Measurements from ENCODE around the gene RLN3.

Gene RLN3, protein sequence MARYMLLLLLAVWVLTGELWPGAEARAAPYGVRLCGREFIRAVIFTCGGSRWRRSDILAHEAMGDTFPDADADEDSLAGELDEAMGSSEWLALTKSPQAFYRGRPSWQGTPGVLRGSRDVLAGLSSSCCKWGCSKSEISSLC

DNA sequence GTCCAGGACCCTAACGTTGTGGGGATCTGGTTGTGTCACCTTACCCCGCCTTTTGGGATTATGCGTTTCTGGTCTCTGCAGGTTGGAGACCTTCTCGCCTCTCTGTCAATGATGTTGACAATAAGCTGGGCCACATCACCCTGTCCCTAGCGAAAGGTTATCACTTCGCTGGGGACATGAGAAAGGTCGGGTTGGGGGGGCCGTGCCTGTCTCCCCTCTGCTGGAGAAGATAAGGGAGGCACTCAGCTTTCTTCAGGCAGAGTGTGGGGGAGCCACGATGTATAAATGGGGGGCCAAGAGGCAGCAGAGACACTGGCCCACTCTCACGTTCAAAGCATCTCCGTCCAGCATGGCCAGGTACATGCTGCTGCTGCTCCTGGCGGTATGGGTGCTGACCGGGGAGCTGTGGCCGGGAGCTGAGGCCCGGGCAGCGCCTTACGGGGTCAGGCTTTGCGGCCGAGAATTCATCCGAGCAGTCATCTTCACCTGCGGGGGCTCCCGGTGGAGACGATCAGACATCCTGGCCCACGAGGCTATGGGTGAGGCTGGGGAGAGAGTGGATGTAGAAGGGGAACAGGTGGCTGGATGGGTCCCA, at the start of gene RLN3:
RLN3 (plus strand) TSS at position 293 of the 595 bp plus-strand sequence; CDS start at position 350, 57 bp downstream.
- no peak within 1 kb of the TSS for H3K4me3 ChIP-seq (ENCODE audit: low read length)
- TF ChIP-seq, protein P1, sequence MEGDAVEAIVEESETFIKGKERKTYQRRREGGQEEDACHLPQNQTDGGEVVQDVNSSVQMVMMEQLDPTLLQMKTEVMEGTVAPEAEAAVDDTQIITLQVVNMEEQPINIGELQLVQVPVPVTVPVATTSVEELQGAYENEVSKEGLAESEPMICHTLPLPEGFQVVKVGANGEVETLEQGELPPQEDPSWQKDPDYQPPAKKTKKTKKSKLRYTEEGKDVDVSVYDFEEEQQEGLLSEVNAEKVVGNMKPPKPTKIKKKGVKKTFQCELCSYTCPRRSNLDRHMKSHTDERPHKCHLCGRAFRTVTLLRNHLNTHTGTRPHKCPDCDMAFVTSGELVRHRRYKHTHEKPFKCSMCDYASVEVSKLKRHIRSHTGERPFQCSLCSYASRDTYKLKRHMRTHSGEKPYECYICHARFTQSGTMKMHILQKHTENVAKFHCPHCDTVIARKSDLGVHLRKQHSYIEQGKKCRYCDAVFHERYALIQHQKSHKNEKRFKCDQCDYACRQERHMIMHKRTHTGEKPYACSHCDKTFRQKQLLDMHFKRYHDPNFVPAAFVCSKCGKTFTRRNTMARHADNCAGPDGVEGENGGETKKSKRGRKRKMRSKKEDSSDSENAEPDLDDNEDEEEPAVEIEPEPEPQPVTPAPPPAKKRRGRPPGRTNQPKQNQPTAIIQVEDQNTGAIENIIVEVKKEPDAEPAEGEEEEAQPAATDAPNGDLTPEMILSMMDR (conservative IDR thresholded peaks at IDR 0.05; ENCODE audit: low read length): no peak
- no peak for DNase-seq (ENCODE audit: low read depth)

DNA sequence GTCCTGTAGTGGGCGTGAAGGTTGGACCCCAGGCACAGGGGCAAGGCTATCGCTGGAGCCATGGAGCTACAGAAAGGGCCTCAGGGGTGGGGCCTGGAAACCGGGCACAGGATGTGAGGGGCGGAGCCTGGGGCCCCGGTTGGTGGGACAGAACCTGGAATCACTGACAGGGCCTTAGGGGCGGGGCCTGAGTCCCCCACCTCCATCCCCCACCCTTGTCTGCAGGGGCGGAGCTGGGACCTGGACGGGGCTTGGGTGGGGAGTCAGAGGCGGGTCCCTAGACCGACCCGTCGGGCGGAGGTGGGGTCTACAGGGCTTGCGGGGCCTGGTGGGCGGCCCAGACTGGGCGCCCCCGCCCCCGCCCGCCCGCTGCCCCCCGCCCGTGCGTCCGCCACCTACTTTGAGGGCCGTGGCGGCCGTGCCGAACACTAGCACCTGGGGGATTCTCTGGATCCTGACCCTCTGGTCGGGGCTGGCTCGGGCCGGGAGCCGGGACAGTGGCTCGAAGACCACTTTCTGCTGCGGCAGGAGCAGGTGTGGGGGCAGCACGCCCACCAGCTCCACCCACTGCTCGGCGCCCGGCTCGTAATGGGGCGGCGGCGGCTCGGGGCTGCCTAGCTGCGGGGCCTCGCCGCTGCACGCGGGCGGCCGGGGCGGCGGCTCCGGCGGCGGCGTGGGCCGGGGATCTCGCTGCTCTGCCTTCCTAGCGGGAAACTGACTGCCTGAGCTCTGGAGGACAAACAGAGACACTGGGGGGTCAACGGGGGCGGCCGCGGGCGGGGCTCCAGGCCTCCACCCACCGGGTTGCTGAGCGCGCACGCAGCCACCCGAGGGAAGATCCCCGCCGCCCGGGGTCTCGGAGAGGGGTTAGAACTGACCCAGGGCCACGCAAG, 49.4 kb upstream of the RLN3 start:
- no peak overlapping the region for H3K4me3 ChIP-seq (ENCODE audit: low read length)
- DNase-seq (ENCODE audit: low read depth): no peak
- TF ChIP-seq, protein P1 (conservative IDR thresholded peaks at IDR 0.05; ENCODE audit: low read length): no peak

DNA sequence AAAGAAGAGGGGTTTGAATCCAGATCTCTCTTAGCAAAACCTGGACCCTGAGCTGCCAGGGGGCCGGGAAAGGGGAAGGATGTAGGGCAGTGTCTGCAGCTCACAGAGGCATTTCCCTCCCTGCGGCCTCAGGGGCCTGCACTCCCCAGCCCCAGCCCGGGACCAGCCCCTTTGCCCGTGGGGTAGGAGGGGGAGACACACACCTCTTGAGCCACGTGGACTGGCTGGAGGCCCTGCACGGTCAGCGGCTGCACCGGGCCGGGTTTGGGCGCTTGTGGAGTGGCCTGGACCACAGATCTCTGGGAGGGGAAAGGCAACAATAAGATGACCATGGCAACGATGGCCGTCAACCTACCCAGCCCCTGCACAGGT, 48.7 kb upstream of the RLN3 start:
- DNase-seq (ENCODE audit: low read depth): no peak
- no peak overlapping the region for H3K4me3 ChIP-seq (ENCODE audit: low read length)
- TF ChIP-seq, protein P1 (conservative IDR thresholded peaks at IDR 0.05; ENCODE audit: low read length): no peak

DNA sequence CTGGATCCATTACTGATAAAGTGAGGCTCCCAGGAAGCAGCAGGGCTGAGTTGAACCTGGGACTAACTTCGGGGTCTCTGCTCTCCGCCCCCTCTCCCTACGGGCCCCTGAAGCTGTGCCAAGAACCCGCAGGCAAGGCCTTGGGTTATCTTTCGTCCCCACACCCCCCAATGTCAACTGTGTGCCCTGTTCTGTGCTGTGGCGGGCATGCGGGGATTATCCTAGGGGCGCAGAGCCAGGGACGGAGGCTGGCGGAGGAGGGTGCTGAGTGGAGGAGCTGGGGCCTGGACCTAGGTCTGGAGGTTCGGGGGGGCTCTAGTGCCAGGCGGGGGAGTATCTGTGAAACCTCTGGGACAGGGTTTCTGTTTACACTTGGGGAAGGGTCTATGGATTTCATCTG, 48.3 kb upstream of the RLN3 start:
- TF ChIP-seq, protein P1 (conservative IDR thresholded peaks at IDR 0.05; ENCODE audit: low read length): no peak
- no peak for DNase-seq (ENCODE audit: low read depth)
- no peak overlapping the region for H3K4me3 ChIP-seq (ENCODE audit: low read length)

DNA sequence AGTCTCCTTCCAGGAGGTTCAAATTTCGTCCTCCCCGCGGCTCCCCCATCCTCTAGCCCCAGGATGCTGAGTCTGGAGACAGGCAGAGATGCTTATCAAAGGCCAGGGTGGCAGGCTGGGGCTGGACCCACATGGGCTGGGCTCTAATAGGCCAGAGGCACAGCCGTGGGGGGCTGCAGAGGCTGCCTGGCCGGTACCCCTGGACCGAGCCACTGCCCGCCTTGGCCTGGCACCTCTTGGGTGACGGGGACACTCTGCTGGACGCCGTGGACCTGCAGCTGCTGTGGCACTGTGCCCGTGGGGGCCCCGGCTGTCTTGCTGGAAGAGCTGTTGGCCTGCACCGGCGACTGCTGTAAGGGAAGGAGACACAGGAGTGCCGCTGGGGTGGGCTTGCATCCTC, 47.6 kb upstream of the RLN3 start:
- TF ChIP-seq, protein P1 (conservative IDR thresholded peaks at IDR 0.05; ENCODE audit: low read length): no peak
- DNase-seq (ENCODE audit: low read depth): no peak
- no peak overlapping the region for H3K4me3 ChIP-seq (ENCODE audit: low read length)

DNA sequence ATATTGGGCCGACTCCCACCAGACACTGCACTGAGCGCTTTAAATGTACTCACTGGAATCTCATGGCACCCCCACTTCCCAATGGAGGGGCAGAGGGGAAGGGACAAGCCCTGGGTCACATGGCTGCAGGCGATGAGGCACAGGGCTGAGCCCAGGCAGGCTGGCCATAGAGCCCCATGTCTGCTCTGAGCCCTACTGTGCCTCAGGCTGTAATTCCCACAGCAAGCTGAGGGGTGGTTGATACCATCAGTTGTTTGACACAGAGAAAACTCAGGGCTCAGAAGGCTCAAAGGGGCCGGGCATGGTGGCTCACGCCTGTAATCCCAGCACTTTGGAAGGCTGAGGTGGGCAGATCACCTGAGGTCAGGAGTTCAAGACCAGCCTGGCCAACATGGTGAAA, 46.9 kb upstream of the RLN3 start:
- DNase-seq (ENCODE audit: low read depth): no peak
- TF ChIP-seq, protein P1 (conservative IDR thresholded peaks at IDR 0.05; ENCODE audit: low read length): no peak
- H3K4me3 ChIP-seq (ENCODE audit: low read length): no peak overlapping the region

Measured in AG10803 (cell line).